Measurements from ENCODE around the gene NCR3LG1.
A peak's percentile ranks its signal among the peaks of the same experiment; 100 is the strongest.

DNA sequence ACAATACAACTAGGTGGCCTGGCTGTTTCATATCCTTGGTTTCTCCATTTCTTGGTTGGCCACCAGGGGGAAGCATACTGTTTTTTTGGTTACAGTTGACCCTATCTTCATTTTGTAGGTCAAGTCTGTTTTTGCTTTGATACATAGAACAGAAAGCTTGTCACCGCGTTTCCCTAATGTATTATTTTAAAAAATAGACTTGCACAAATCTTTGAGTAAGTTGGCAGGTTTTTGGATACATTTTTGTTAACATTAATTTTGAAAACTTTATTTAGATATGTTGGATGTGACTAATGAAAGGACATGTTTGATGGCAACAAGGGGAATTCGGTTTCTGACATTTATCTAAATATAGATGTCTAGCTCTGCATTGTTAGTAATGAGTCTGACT, 3.0 kb downstream of the NCR3LG1 start:
- TF ChIP-seq, protein P1, sequence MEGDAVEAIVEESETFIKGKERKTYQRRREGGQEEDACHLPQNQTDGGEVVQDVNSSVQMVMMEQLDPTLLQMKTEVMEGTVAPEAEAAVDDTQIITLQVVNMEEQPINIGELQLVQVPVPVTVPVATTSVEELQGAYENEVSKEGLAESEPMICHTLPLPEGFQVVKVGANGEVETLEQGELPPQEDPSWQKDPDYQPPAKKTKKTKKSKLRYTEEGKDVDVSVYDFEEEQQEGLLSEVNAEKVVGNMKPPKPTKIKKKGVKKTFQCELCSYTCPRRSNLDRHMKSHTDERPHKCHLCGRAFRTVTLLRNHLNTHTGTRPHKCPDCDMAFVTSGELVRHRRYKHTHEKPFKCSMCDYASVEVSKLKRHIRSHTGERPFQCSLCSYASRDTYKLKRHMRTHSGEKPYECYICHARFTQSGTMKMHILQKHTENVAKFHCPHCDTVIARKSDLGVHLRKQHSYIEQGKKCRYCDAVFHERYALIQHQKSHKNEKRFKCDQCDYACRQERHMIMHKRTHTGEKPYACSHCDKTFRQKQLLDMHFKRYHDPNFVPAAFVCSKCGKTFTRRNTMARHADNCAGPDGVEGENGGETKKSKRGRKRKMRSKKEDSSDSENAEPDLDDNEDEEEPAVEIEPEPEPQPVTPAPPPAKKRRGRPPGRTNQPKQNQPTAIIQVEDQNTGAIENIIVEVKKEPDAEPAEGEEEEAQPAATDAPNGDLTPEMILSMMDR (IDR thresholded peaks at IDR 0.05) = peak; percentile 51 to 70 (median 61)
- no peak for TF ChIP-seq POLR2A (IDR thresholded peaks at IDR 0.05)
